Adipocyte (in vitro differentiated cells): Measurements from ENCODE around the gene GRIP1.

Experiments used
- DNase-seq: peaks from one replicate; pipeline ENCODE4 v3.0.0-alpha.2; 2015; ENCODE audit warnings: low read depth
- H3K27me3 ChIP-seq: replicated peaks from 2 replicates; pipeline ENCODE4 v1.7.0; 2013; ENCODE audit warnings: mild to moderate bottlenecking, low read length, moderate library complexity; ENCODE audit not compliant: control insufficient read depth, insufficient read depth
- H3K36me3 ChIP-seq: 2 replicates; pipeline ENCODE4 v1.7.0; 2013; ENCODE audit warnings: low read length, mild to moderate bottlenecking, moderate library complexity; ENCODE audit not compliant: control insufficient read depth, insufficient read depth, severe bottlenecking
- H3K4me1 ChIP-seq: 2 replicates; pipeline ENCODE4 v1.7.0; 2013; ENCODE audit warnings: mild to moderate bottlenecking, low read length, moderate library complexity; ENCODE audit not compliant: control insufficient read depth, insufficient read depth
- H3K4me3 ChIP-seq: 2 replicates; pipeline ENCODE4 v1.7.0; 2013; ENCODE audit warnings: mild to moderate bottlenecking, low read length, moderate library complexity
- H3K9ac ChIP-seq: 2 replicates; pipeline ENCODE4 v1.7.0; 2013; ENCODE audit warnings: mild to moderate bottlenecking, low read length, moderate library complexity
- H3K9me3 ChIP-seq: 2 replicates; pipeline ENCODE4 v1.7.0; 2013; ENCODE audit warnings: mild to moderate bottlenecking, low read length, moderate library complexity; ENCODE audit not compliant: control insufficient read depth

The GRIP1 gene

GRCh38 chr12:66399911-66400306 lies 279.0 kb downstream of the GRIP1 start:
- no peak for DNase-seq
- no peaks in the 10 kb centered on the region for H3K9me3 ChIP-seq
- no peaks in the 10 kb centered on the region for H3K4me1 ChIP-seq
- H3K27me3 ChIP-seq = no peaks in the 10 kb centered on the region
- no peaks in the 10 kb centered on the region for H3K36me3 ChIP-seq
- no peak overlapping the region for H3K9ac ChIP-seq
- H3K4me3 ChIP-seq = no peak overlapping the region

GRCh38 chr12:66398931-66399910 lies 279.7 kb downstream of the GRIP1 start:
- no peak overlapping the region for H3K9ac ChIP-seq
- H3K27me3 ChIP-seq = no peaks in the 10 kb centered on the region
- no peaks in the 10 kb centered on the region for H3K36me3 ChIP-seq
- no peak for DNase-seq
- no peaks in the 10 kb centered on the region for H3K4me1 ChIP-seq
- H3K9me3 ChIP-seq = no peaks in the 10 kb centered on the region
- H3K4me3 ChIP-seq = no peak overlapping the region

- no peak for DNase-seq
- H3K4me3 ChIP-seq = no peak overlapping the region
- H3K4me1 ChIP-seq = no peaks in the 10 kb centered on the region
- H3K27me3 ChIP-seq = no peaks in the 10 kb centered on the region
- no peaks in the 10 kb centered on the region for H3K9me3 ChIP-seq
- no peaks in the 10 kb centered on the region for H3K36me3 ChIP-seq
- no peak overlapping the region for H3K9ac ChIP-seq
Observed at GRCh38 chr12:66397574-66398290, 281.1 kb downstream of the GRIP1 start.

- Histone ChIP-seq H3K36me3 (no peaks in the 10 kb centered on the region), H3K9me3 (no peaks in the 10 kb centered on the region), H3K27me3 (no peaks in the 10 kb centered on the region), H3K9ac (no peak overlapping the region), H3K4me3 (no peak overlapping the region), H3K4me1 (no peaks in the 10 kb centered on the region)
- DNase-seq = no peak
Observed at GRCh38 chr12:66393890-66394289, 285.0 kb downstream of the GRIP1 start.

- Histone ChIP-seq H3K4me3 (no peak overlapping the region), H3K9ac (no peak overlapping the region), H3K36me3 (no peaks in the 10 kb centered on the region), H3K4me1 (no peaks in the 10 kb centered on the region), H3K9me3 (peaks cover 4% of the 10 kb centered on the region), H3K27me3 (no peaks in the 10 kb centered on the region)
- DNase-seq = no peak
Observed at GRCh38 chr12:66392266-66392915, 286.5 kb downstream of the GRIP1 start.

GRCh38 chr12:66388517-66388916 lies 290.4 kb downstream of the GRIP1 start:
- DNase-seq = no peak
- Histone ChIP-seq H3K4me1 (no peaks in the 10 kb centered on the region), H3K36me3 (no peaks in the 10 kb centered on the region), H3K9me3 (peaks cover 8% of the 10 kb centered on the region), H3K9ac (no peak overlapping the region), H3K4me3 (no peak overlapping the region), H3K27me3 (no peaks in the 10 kb centered on the region)

GRCh38 chr12:66387117-66387516 lies 291.8 kb downstream of the GRIP1 start:
- DNase-seq = no peak
- H3K9me3 ChIP-seq = peaks cover 8% of the 10 kb centered on the region
- H3K27me3 ChIP-seq = no peaks in the 10 kb centered on the region
- H3K36me3 ChIP-seq = no peaks in the 10 kb centered on the region
- H3K4me3 ChIP-seq = no peak overlapping the region
- H3K4me1 ChIP-seq = no peaks in the 10 kb centered on the region
- no peak overlapping the region for H3K9ac ChIP-seq

GRCh38 chr12:66380769-66381535 lies 297.9 kb downstream of the GRIP1 start:
- H3K4me3 ChIP-seq = no peak overlapping the region

GRCh38 chr12:66379616-66380015 lies 299.3 kb downstream of the GRIP1 start:
- H3K36me3 ChIP-seq = no peaks in the 10 kb centered on the region
- H3K27me3 ChIP-seq = no peaks in the 10 kb centered on the region
- DNase-seq = no peak
- no peak overlapping the region for H3K4me3 ChIP-seq
- H3K9me3 ChIP-seq = no peaks in the 10 kb centered on the region
- H3K9ac ChIP-seq = no peak overlapping the region
- peaks cover 5% of the 10 kb centered on the region for H3K4me1 ChIP-seq

More at GRCh38 chr12:66380769-66381535, 297.9 kb downstream of the GRIP1 start:
- Histone ChIP-seq H3K27me3 (no peaks in the 10 kb centered on the region), H3K9ac (no peak overlapping the region), H3K4me1 (peaks cover 2% of the 10 kb centered on the region), H3K9me3 (no peaks in the 10 kb centered on the region), H3K36me3 (no peaks in the 10 kb centered on the region)
- DNase-seq = no peak

GRCh38 chr12:66375560-66375959 lies 303.3 kb downstream of the GRIP1 start:
- H3K36me3 ChIP-seq = no peaks in the 10 kb centered on the region
- no peak for DNase-seq

More at GRCh38 chr12:66375560-66375959, 303.3 kb downstream of the GRIP1 start:
- peaks cover 5% of the 10 kb centered on the region for H3K4me1 ChIP-seq
- no peak overlapping the region for H3K4me3 ChIP-seq
- no peaks in the 10 kb centered on the region for H3K27me3 ChIP-seq
- no peak overlapping the region for H3K9ac ChIP-seq
- no peaks in the 10 kb centered on the region for H3K9me3 ChIP-seq
